Endothelial cell (in vitro differentiated cells): ENCODE data around the gene SETD2. TPM values are rescaled to one million over a fixed set of nuclear protein-coding genes. Genes with fewer than 3 reads are reported as not detected.
A peak's percentile ranks its signal among the peaks of the same experiment; 100 is the strongest.

Experiments
- DNase-seq: peaks from one replicate; pipeline ENCODE4 v3.0.0; 2021; ENCODE audit warnings: low spot score
- H3K27ac Mint-ChIP-seq: one replicate; pipeline ENCODE4 v1.8.0; 2021; ENCODE audit warnings: mixed read lengths, inconsistent platforms; ENCODE audit not compliant: unreplicated experiment
- H3K27me3 Mint-ChIP-seq: one replicate; pipeline ENCODE4 v1.8.0; 2021; ENCODE audit warnings: mild to moderate bottlenecking, moderate library complexity, mixed read lengths, inconsistent platforms; ENCODE audit not compliant: unreplicated experiment
- H3K36me3 Mint-ChIP-seq: one replicate; pipeline ENCODE4 v1.8.0; 2021; ENCODE audit warnings: mild to moderate bottlenecking, low read depth, mixed read lengths, inconsistent platforms; ENCODE audit not compliant: unreplicated experiment
- H3K4me1 Mint-ChIP-seq: one replicate; pipeline ENCODE4 v1.8.0; 2021; ENCODE audit warnings: mild to moderate bottlenecking, mixed read lengths, inconsistent platforms; ENCODE audit not compliant: unreplicated experiment
- H3K4me3 Mint-ChIP-seq: one replicate; pipeline ENCODE4 v1.8.0; 2021; ENCODE audit warnings: mild to moderate bottlenecking, mixed read lengths, inconsistent platforms; ENCODE audit not compliant: unreplicated experiment
- H3K9me3 Mint-ChIP-seq: one replicate; pipeline ENCODE4 v1.8.0; 2021; ENCODE audit warnings: mixed read lengths, inconsistent platforms; ENCODE audit not compliant: unreplicated experiment
- CTCF ChIP-seq: fragments of 200-600 bp; sonication (generic); IDR thresholded peaks from one replicate; pipeline ENCODE4 v1.5.0; 2021; ENCODE audit warnings: antibody characterized with exemption; ENCODE audit not compliant: unreplicated experiment
- total RNA-seq: library from RNA; stranded (reverse); fragmentation: NEBNext Ultra II Directional; extraction: Animal tissue kit (Norgen Biotek cat#: 25700); gene quantifications from one replicate; pipeline ENCODE4 v1.2.1, GENCODE V29; 2021; ENCODE audit not compliant: unreplicated experiment

The SETD2 gene
- total RNA-seq, 1 donor from 2014 or later: 51.4 TPM

- no peak for TF ChIP-seq CTCF
- DNase-seq: no peak
- peaks cover 8% of the 10 kb centered on the region for H3K36me3 Mint-ChIP-seq
- no peaks in the 10 kb centered on the region for H3K9me3 Mint-ChIP-seq
- H3K27me3 Mint-ChIP-seq: no peaks in the 10 kb centered on the region
- no peak overlapping the region for H3K4me3 Mint-ChIP-seq
- no peak overlapping the region for H3K27ac Mint-ChIP-seq
- H3K4me1 Mint-ChIP-seq: no peaks in the 10 kb centered on the region
Measured at GRCh38 chr3:47176582-47176981, 12.7 kb upstream of the SETD2 start.

- no peak for TF ChIP-seq CTCF
Measured at GRCh38 chr3:47163169-47164006, 525 bp downstream of the SETD2 start.

GRCh38 chr3:47162697-47163168 lies 1.2 kb downstream of the SETD2 start:
- Mint-ChIP-seq H3K4me1 (peaks cover 30% of the 10 kb centered on the region), H3K36me3 (peaks cover 15% of the 10 kb centered on the region), H3K27me3 (peaks cover 10% of the 10 kb centered on the region), H3K27ac (peak overlapping the region; percentile 98), H3K9me3 (no peaks in the 10 kb centered on the region), H3K4me3 (peak overlapping the region; percentile 100)
- DNase-seq: peak; percentile 8
- no peak for TF ChIP-seq CTCF

More at GRCh38 chr3:47163169-47164006, 525 bp downstream of the SETD2 start:
- Mint-ChIP-seq H3K27me3 (peaks cover 10% of the 10 kb centered on the region), H3K4me1 (peaks cover 30% of the 10 kb centered on the region), H3K36me3 (peaks cover 15% of the 10 kb centered on the region), H3K4me3 (peak overlapping the region; percentile 100), H3K9me3 (no peaks in the 10 kb centered on the region), H3K27ac (peak overlapping the region; percentile 98)
- DNase-seq: peak; percentile 53

- TF ChIP-seq CTCF: no peak
- peaks cover 30% of the 10 kb centered on the region for H3K4me1 Mint-ChIP-seq
- no peak for DNase-seq
Measured at GRCh38 chr3:47161983-47162696, 1.8 kb downstream of the SETD2 start.

More at GRCh38 chr3:47161983-47162696, 1.8 kb downstream of the SETD2 start:
- Mint-ChIP-seq H3K4me3 (peak overlapping the region; percentile 100), H3K9me3 (no peaks in the 10 kb centered on the region), H3K27ac (peak overlapping the region; percentile 98), H3K36me3 (peaks cover 15% of the 10 kb centered on the region), H3K27me3 (peaks cover 10% of the 10 kb centered on the region)
